HepG2 (cell line): Measurements from ENCODE around the gene TCOF1.

Experiments used
- DRAP1 ChIP-seq: IDR thresholded peaks from 2 replicates; pipeline ENCODE4 v1.6.1; 2016; ENCODE audit warnings: missing genetic modification reagents, missing compliant biosample characterization
- MAX ChIP-seq: IDR thresholded peaks from 2 replicates; pipeline ENCODE4 v1.6.1; 2012; ENCODE audit warnings: inconsistent platforms
- PHF20 ChIP-seq: sonication (generic); formaldehyde crosslinking; IDR thresholded peaks from 2 replicates; pipeline ENCODE4 v1.5.0; 2020; ENCODE audit warnings: mild to moderate bottlenecking, missing genetic modification reagents
- SMC3 ChIP-seq: IDR thresholded peaks from 2 replicates; pipeline ENCODE4 v1.6.1; 2011; ENCODE audit warnings: low read length, improper control_type of control experiment
- SOX5 ChIP-seq: IDR thresholded peaks from 2 replicates; pipeline ENCODE4 v1.6.1; 2016; ENCODE audit warnings: borderline replicate concordance
- USF2 ChIP-seq, 2 experiments: sonication (generic) in 1 of 2; formaldehyde crosslinking in 1 of 2; IDR thresholded peaks; 2 replicates each; pipeline versions ENCODE4 v1.5.1 to v1.6.1; 2011 to 2020; ENCODE audit warnings: borderline replicate concordance in 1 of 2, low read depth in 1 of 2, low read length in 1 of 2, mild to moderate bottlenecking in 1 of 2, missing genetic modification reagents in 1 of 2, moderate library complexity in 1 of 2
- YY1 ChIP-seq: IDR thresholded peaks from 2 replicates; pipeline ENCODE4 v1.6.1; 2011; ENCODE audit warnings: low read length, low read depth, moderate library complexity, mild to moderate bottlenecking; ENCODE audit not compliant: insufficient read depth, insufficient replicate concordance
- ZNF10 ChIP-seq: sonication (generic); formaldehyde crosslinking; IDR thresholded peaks from 2 replicates; pipeline ENCODE4 v1.4.0; 2020; ENCODE audit warnings: mild to moderate bottlenecking, low read depth, missing genetic modification reagents, borderline replicate concordance

- TF ChIP-seq USF2 (IDR thresholded peaks at IDR 0.05; ENCODE audit: low read depth, low read length) (no peak), USF2 (CRISPR knock-in tag; IDR thresholded peaks at IDR 0.05; ENCODE audit: borderline replicate concordance) (no peak), MAX (no peak), PHF20 (no peak), SMC3 (no peak), SOX5 (CRISPR knock-in tag) (no peak), ZNF10 (CRISPR knock-in tag) (no peak), DRAP1 (no peak), YY1 (no peak)
Measured at GRCh38 chr5:150446088-150446487, 88.6 kb downstream of the TCOF1 start.
